Fibroblast of the aortic adventitia (primary cell): Measurements from ENCODE around the gene TRIM32. TPM values are rescaled to one million over a fixed set of nuclear protein-coding genes. Genes with fewer than 3 reads are reported as not detected.

Experiments used
- DNase-seq: peaks from one replicate; pipeline ENCODE4 v3.0.0-alpha.2; 2010; ENCODE audit warnings: low read depth
- H3K4me3 ChIP-seq: 2 replicates; pipeline ENCODE4 v1.5.1; 2011; ENCODE audit warnings: low read depth, mild to moderate bottlenecking, control low read depth, low read length, moderate library complexity
- total RNA-seq: library from RNA; depleted of rRNA; stranded (reverse); fragments of >200 nt; gene quantifications from 2 replicates; pipeline ENCODE4 v1.2.3, GENCODE V29; 2012; ENCODE audit warnings: low replicate concordance
- TF ChIP-seq, protein P1 (sequence below): IDR thresholded peaks from 2 replicates; pipeline ENCODE4 v1.5.1; 2011; ENCODE audit warnings: mild to moderate bottlenecking, low read length, control low read depth, inconsistent platforms; ENCODE audit not compliant: insufficient read depth

TRIM32 gene
- total RNA-seq, 1 donor: 31.5 TPM

DNA sequence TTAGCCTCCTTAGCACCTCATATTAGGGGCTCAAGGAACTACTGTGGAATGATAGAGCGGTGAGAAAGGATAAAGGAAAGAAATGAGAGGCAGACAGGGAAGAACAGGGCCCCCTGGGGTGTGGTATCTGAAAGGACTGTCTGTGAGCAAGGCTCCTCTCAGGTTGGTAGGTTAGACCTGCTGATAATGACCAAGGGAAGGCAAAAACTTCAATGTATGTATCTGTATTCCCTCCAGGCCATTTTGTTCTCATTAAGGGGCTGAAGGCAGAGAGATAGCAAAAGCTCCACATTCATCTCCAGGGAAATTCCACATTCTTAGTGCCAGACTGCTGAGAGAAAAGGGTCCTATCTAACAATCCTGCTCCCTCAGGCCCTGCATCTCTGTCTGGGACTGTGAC, 28.6 kb downstream of the TRIM32 start:
- no peak for DNase-seq
- TF ChIP-seq, protein P1, sequence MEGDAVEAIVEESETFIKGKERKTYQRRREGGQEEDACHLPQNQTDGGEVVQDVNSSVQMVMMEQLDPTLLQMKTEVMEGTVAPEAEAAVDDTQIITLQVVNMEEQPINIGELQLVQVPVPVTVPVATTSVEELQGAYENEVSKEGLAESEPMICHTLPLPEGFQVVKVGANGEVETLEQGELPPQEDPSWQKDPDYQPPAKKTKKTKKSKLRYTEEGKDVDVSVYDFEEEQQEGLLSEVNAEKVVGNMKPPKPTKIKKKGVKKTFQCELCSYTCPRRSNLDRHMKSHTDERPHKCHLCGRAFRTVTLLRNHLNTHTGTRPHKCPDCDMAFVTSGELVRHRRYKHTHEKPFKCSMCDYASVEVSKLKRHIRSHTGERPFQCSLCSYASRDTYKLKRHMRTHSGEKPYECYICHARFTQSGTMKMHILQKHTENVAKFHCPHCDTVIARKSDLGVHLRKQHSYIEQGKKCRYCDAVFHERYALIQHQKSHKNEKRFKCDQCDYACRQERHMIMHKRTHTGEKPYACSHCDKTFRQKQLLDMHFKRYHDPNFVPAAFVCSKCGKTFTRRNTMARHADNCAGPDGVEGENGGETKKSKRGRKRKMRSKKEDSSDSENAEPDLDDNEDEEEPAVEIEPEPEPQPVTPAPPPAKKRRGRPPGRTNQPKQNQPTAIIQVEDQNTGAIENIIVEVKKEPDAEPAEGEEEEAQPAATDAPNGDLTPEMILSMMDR: no peak
- H3K4me3 ChIP-seq: no peak overlapping the region

DNA sequence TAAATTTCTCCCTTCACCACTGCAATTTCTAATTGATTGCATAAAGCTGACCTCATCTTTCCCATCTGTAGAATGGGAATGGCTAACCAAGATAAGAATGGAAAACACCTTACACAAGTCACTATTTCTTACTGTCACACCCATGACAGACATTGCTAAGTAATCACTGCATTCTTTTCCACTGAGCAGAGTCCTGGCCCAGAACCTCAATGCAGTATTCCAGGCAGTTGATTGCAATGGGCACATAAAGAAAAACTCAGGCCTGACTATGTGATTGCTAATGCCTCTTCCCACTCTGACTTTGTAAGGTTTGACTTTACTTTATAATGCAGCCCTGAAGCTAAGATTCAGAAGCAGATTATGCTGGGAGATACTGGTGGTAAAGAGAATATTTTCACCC, 29.3 kb downstream of the TRIM32 start:
- DNase-seq: peak; percentile 19
- TF ChIP-seq, protein P1: no peak
- no peak overlapping the region for H3K4me3 ChIP-seq

DNA sequence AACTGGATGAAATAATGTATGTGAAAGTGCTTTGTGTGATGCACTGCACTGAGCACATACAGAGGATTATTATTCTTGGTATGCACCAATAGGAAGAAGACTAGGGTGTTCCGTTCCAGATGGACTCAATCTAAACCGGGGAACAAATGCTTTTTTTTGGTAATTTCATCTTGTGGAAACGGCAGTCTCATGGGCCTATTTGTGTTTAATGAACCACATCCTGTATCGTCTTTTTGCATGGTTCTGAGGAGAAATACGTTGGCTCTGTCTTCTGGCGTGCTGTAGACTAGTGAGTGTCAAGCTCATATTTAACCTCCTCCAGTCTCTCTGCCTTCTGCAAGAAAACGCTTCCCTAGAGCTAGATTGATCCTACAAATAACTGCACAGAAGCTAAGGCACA, 30.0 kb downstream of the TRIM32 start:
- no peak for DNase-seq
- TF ChIP-seq, protein P1: no peak
- H3K4me3 ChIP-seq: no peak overlapping the region

DNA sequence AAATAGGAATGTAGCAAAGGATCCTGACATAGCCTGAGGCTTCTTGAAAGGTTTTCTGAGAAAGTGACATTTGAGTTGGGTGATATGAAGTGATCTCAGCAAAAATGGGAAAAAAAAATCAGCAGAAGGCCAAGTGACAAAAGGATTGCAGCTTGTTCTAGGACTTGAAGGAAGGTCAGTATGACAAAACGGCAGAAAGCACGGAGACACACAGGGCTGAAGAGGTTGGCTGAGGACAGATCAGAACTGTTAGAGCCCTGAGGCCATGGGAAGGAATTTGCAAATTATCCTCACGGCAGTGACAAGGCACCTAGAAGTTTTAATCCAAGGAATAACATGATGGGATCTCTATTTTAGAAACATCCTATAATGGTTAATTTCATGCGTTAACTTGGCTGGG, 31.0 kb downstream of the TRIM32 start:
- DNase-seq: no peak
- H3K4me3 ChIP-seq: no peak overlapping the region
- TF ChIP-seq, protein P1: no peak

DNA sequence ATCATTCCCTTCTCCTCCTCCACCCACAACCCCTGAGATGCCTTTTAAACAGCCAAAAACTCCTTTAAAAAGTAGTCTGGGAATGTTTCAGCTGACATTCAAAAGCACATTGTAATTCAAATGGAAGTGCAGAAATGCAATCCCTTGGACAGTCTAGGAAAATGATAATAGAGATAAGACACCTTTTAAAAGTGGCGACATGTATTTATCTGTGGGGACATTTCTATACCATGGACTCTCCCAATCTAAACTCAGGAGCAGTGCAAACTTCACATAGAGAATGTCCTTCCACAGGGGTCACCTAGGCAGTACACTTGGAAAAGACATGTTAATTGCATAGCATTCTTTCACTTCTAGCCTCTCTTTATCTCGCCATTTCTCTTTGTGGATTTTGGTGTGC, 33.0 kb downstream of the TRIM32 start:
- TF ChIP-seq, protein P1: no peak
- no peak overlapping the region for H3K4me3 ChIP-seq
- DNase-seq: no peak

DNA sequence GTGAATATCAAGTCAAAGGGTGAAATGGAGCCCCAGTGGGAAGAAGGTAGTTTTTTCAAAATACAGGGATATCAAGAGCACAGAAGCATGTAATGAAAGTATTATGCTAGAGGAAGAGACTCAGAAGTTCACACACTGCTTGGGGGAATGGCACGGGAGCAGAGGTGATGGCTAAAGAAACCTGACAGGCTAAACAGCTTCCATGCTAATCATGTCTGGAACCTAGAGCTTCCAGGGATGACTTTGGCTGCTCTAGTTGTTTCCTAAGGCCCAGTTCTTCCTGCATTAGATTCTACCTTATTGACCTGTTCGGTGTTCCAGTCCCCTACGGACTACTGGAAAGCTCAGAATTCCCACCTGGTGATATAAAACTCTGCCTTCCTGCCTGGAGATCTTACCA, 34.3 kb downstream of the TRIM32 start:
- TF ChIP-seq, protein P1: no peak
- DNase-seq: no peak
- no peak overlapping the region for H3K4me3 ChIP-seq

DNA sequence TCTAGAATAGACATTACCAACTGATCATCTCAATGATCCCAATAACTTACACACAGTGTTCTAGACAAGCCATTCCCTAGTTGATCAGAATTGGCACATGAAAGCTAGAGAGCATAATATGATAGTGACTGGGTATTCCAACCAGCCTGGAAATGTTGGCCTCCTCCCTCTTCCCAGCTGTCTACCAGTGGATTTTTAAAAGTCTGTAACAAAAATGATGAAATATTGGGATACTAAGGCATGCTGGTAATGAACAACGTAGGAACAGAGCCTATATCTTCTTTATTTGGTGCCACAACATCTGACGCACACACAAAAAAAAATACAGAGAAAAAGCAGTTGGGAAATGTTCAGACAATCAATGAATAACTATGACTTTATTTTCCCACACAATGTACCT, 34.8 kb downstream of the TRIM32 start:
- TF ChIP-seq, protein P1: no peak
- no peak overlapping the region for H3K4me3 ChIP-seq
- no peak for DNase-seq
